Germinal center (tissue), 1 donor: ENCODE data around the gene CERCAM.
"Not testable (repeated sequence)": the region's sequence is repeated elsewhere in the genome, so short reads cannot be mapped to it uniquely, and the experiment has no call there.

ENCODE experiments used
- DNase-seq: peaks from one replicate; pipeline ENCODE4 v3.0.0; 2012; ENCODE audit warnings: mixed read lengths, low spot score

The CERCAM gene

GRCh38 chr9:128419061-128419925 lies 1.4 kb upstream of the CERCAM start:
- no peak for DNase-seq

- peak; percentile 81 for DNase-seq
These were observed 502 bp upstream of the CERCAM start for GRCh38 chr9:128420060-128420650.

- no peak for DNase-seq
These were observed 882 bp downstream of the CERCAM start for GRCh38 chr9:128421482-128421996.

- not testable (repeated sequence) for DNase-seq
These were observed 1.5 kb downstream of the CERCAM start for GRCh38 chr9:128422022-128422782.

GRCh38 chr9:128422783-128423150 lies 2.1 kb downstream of the CERCAM start:
- DNase-seq = no peak

GRCh38 chr9:128423356-128423755 lies 2.7 kb downstream of the CERCAM start:
- not testable (repeated sequence) for DNase-seq

- no peak for DNase-seq
These were observed 3.7 kb downstream of the CERCAM start for GRCh38 chr9:128424268-128424780.

- no peak for DNase-seq
These were observed 8.2 kb downstream of the CERCAM start for GRCh38 chr9:128428644-128429512.

- DNase-seq = no peak
These were observed 8.9 kb downstream of the CERCAM start for GRCh38 chr9:128429513-128430086.

GRCh38 chr9:128431207-128431606 lies 10.6 kb downstream of the CERCAM start:
- DNase-seq = no peak

- DNase-seq = no peak
These were observed 13.7 kb downstream of the CERCAM start for GRCh38 chr9:128434340-128434739.

GRCh38 chr9:128435611-128436010 lies 15.0 kb downstream of the CERCAM start:
- DNase-seq = no peak

GRCh38 chr9:128438343-128439109 lies 17.9 kb downstream of the CERCAM start:
- DNase-seq = peak; percentile 89

- no peak for DNase-seq
These were observed 18.6 kb downstream of the CERCAM start for GRCh38 chr9:128439273-128439672.

- no peak for DNase-seq
These were observed 21.5 kb downstream of the CERCAM start for GRCh38 chr9:128442150-128442549.

- not testable (repeated sequence) for DNase-seq
These were observed 25.8 kb downstream of the CERCAM start for GRCh38 chr9:128446505-128446904.

- no peak for DNase-seq
These were observed 28.1 kb downstream of the CERCAM start for GRCh38 chr9:128448746-128449145.

- DNase-seq = no peak
These were observed 34.3 kb downstream of the CERCAM start for GRCh38 chr9:128454991-128455390.

GRCh38 chr9:128455849-128456612 lies 35.4 kb downstream of the CERCAM start, which contains the start of gene ODF2:
Gene ODF2, plus strand, starts transcription at chr9:128456006. Its CDS starts 86 bp downstream, at chr9:128456092.
- DNase-seq = peak; percentile 100
